AG04450 (cell line): ENCODE data around the gene SNCB. TPM values are rescaled to one million over a fixed set of nuclear protein-coding genes. Genes with fewer than 3 reads are reported as not detected.

Source experiments
- CTCF ChIA-PET: fragments of 300-600, 350-600 bp; formaldehyde crosslinking; extraction: SDS; loops from one replicate; lab custom pipeline; 2022; ENCODE audit warnings: antibody characterized with exemption, inconsistent platforms; lab: Charles Lee
- POLR2A ChIA-PET: fragments of 350-600 bp; formaldehyde crosslinking; extraction: SDS; loops from one replicate; lab custom pipeline; 2021; ENCODE audit warnings: antibody characterized with exemption, inconsistent platforms; lab: Yijun Ruan, JAX
- DNase-seq: peaks from one replicate; pipeline ENCODE4 v3.0.0-alpha.2; 2011; ENCODE audit warnings: low read depth, low spot score
- H3K27ac ChIP-seq: one replicate; pipeline ENCODE4 v1.5.1; 2012; ENCODE audit warnings: low read depth, low read length, control low read depth
- H3K27me3 ChIP-seq: one replicate; pipeline ENCODE4 v1.6.0; 2012; ENCODE audit warnings: low read length; ENCODE audit not compliant: control insufficient read depth, insufficient read depth
- H3K4me3 ChIP-seq: 2 replicates; pipeline ENCODE4 v1.5.1; 2011; ENCODE audit warnings: mild to moderate bottlenecking, low read depth, low read length, control low read depth
- H3K9me3 ChIP-seq: 2 replicates; pipeline ENCODE4 v1.5.1; 2012; ENCODE audit warnings: low read length; ENCODE audit not compliant: control insufficient read depth, insufficient read depth
- polyA plus RNA-seq: library from polyadenylated mRNA; depleted of rRNA; stranded (reverse); fragments of >200 nt; gene quantifications from 2 replicates; pipeline ENCODE4 v1.2.3, GENCODE V29; 2011
- TF ChIP-seq, protein P1 (sequence below): IDR thresholded peaks from 2 replicates; pipeline ENCODE4 v1.5.1; 2011; ENCODE audit warnings: low read depth, low read length, control low read depth, inconsistent platforms

SNCB gene
- polyA plus RNA-seq, 1 experiment: 0.17 TPM

DNA sequence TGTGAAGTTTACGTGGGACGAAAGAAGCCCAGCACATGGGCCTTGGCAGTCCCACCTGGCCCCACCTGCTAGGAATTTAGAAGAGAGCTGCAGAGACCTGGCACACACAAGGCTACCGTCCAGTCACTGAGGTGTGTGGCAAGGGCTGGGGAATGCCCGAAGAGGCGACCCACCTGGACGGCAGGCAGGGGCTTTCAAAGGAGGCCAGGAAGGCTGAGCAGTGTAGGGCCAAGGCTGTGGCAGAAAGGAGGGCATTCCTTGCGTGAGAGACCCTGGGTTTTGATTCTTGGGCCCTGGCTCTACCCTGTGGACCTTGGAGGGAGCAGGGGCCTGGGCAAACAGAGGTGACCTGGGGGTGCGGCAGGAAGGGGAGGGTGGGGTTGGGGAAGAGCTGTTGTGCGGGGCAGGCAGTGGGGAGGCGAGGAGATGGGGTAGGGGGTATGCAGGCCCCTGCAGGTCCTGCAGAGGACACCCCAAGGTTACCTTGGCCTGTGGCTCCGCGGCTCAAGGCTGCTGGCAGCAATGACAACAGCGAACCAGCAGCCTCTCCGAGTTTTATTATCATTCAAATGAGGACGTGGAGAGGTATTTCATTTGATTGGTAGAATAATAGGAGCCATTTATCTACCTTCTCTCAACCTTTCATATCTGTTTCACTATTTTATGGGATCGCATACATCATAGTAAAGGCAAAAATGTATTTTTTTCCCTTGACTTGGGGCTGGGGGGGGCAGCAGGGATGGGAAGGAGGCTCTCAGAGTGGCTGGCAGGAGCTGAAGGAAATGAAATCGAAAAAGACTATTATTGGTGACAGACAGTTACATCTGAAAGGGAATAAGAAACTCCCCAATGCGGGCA is 41.8 kb upstream of the SNCB start:
- no peak for DNase-seq
- ChIA-PET POLR2A (no interaction called here), CTCF (interaction anchor here (3.5 kb wide), 1 partner anchor 11 kb away, joined by 33 read pairs; no protein-coding TSS in a partner anchor)
- H3K27me3 ChIP-seq: peaks cover 36% of the 10 kb centered on the region
- TF ChIP-seq, protein P1, sequence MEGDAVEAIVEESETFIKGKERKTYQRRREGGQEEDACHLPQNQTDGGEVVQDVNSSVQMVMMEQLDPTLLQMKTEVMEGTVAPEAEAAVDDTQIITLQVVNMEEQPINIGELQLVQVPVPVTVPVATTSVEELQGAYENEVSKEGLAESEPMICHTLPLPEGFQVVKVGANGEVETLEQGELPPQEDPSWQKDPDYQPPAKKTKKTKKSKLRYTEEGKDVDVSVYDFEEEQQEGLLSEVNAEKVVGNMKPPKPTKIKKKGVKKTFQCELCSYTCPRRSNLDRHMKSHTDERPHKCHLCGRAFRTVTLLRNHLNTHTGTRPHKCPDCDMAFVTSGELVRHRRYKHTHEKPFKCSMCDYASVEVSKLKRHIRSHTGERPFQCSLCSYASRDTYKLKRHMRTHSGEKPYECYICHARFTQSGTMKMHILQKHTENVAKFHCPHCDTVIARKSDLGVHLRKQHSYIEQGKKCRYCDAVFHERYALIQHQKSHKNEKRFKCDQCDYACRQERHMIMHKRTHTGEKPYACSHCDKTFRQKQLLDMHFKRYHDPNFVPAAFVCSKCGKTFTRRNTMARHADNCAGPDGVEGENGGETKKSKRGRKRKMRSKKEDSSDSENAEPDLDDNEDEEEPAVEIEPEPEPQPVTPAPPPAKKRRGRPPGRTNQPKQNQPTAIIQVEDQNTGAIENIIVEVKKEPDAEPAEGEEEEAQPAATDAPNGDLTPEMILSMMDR: no peak
- H3K9me3 ChIP-seq: no peaks in the 10 kb centered on the region
- H3K27ac ChIP-seq: no peak overlapping the region
- no peak overlapping the region for H3K4me3 ChIP-seq

DNA sequence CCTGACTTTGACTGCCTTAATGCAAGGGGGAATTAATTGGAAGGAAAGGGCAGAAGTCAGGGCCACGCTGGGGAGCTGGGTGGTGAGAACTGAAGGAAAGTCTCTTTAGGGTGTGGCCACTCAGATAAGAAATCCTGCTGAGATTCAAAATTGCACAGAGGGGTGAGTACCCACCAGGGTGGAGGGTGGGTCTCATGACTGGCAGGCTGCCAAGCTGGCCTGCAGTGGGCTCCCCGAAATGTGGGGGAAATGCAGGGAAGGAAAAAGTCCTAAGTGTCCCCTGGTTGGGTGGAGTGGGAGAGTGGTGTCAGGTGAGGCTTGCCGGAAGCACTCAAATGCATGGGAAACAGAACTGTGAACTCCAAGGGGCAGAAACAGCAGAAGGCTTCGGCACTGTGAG is 41.1 kb upstream of the SNCB start:
- no peak overlapping the region for H3K4me3 ChIP-seq
- peaks cover 33% of the 10 kb centered on the region for H3K27me3 ChIP-seq
- no peaks in the 10 kb centered on the region for H3K9me3 ChIP-seq
- H3K27ac ChIP-seq: no peak overlapping the region
- CTCF ChIA-PET: interaction anchor here (0.6 to 3.0 kb wide), 2 partner anchors 11 to 38 kb away, joined by 4 to 27 read pairs; no protein-coding TSS in a partner anchor
- POLR2A ChIA-PET: no interaction called here
- TF ChIP-seq, protein P1: no peak
- no peak for DNase-seq

DNA sequence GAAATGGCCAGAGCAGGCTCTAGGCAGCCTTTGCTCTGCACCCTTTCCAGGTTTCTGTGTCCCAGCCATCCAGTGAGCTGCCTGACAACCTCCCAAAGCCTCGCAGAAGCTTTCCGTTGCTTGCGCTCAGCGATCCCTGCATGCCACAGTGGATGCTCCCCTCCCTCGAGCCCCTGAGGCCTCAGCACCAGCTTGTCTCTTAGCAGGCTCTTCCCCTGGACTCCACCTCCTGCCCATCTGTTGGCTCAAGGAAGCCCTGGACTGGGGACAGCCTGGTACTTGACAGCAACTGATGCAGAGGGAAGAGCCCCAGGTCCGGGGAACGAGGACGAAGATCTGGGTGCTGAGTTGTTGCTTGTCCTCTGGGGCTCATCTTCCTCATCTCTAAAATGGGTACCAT is 40.1 kb upstream of the SNCB start:
- ChIA-PET CTCF (interaction anchor here (0.6 to 3.0 kb wide), 2 partner anchors 10 to 202 kb away, joined by 3 to 27 read pairs; no protein-coding TSS in a partner anchor), POLR2A (no interaction called here)
- Histone ChIP-seq H3K27me3 (peaks cover 35% of the 10 kb centered on the region), H3K27ac (no peak overlapping the region), H3K9me3 (no peaks in the 10 kb centered on the region), H3K4me3 (no peak overlapping the region)
- TF ChIP-seq, protein P1: no peak
- DNase-seq: no peak

DNA sequence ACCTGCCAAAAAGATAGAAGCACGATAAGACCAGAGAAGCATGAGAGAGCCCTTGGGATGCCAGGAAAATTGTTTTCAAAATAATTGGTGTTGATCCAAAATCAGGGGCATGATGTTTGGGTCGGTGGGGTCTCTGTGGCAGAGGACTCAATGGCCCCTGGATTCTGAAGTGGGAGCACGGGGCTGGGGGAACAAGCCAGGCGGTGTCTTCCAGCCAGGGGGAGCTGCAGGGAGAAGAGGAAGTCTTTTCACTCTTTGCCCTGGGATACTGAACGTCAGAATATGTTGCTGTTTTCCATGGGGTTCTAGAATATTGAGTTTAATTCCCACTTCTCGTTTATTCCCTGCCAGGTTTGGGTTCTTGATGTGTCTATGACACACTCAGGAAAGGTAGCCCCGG is 37.3 kb upstream of the SNCB start:
- Histone ChIP-seq H3K4me3 (no peak overlapping the region), H3K27me3 (peaks cover 49% of the 10 kb centered on the region), H3K9me3 (no peaks in the 10 kb centered on the region; the same call in 1 of the 2 replicates), H3K27ac (no peak overlapping the region)
- no peak for DNase-seq
- CTCF ChIA-PET: interaction anchor here (0.6 kb wide), 1 partner anchor 20 kb away, joined by 4 read pairs; the partner anchor contains the start of gene TSPAN17
- POLR2A ChIA-PET: no interaction called here
- TF ChIP-seq, protein P1: no peak

DNA sequence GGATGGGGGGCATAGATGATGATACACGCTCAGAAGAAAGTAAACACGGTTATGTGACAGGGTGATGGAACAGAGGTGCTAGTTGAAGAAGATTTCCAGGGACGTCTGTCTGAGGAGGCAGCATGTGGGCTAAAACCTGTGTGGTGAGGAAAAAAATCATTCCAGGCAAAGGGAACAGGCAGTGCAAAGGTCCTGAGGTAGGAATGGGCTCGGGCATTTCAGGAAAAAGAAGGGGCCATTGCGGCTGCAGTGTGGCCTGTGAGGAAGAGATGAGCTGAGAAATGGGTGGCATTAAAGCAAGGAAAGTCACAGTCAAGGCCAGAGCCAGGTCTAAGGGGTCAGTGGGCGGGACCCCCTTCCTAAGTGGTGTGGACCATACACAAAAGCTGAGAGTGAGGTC is 35.2 kb upstream of the SNCB start:
- H3K27ac ChIP-seq: no peak overlapping the region
- CTCF ChIA-PET: interaction anchor here (1.0 kb wide), 1 partner anchor 8 kb away, joined by 4 read pairs; no protein-coding TSS in a partner anchor
- peaks cover 43% of the 10 kb centered on the region for H3K27me3 ChIP-seq
- no peak overlapping the region for H3K4me3 ChIP-seq
- POLR2A ChIA-PET: interaction anchor here (1.0 kb wide), 1 partner anchor 12 kb away, joined by 3 read pairs; no protein-coding TSS in a partner anchor
- H3K9me3 ChIP-seq: no peaks in the 10 kb centered on the region; the same call in 1 of the 2 replicates
- DNase-seq: no peak
- TF ChIP-seq, protein P1: no peak
